HG03378 (cell line): ENCODE measurements around the gene FRY.
A peak's percentile ranks its signal among the peaks of the same experiment; 100 is the strongest.

Source experiments
- ATAC-seq: cut with Tn5 transposase; IDR thresholded peaks from one replicate; pipeline ENCODE4 v1.9.1; 2021; ENCODE audit warnings: mild to moderate bottlenecking, moderate library complexity; ENCODE audit not compliant: unreplicated experiment

FRY gene

DNA sequence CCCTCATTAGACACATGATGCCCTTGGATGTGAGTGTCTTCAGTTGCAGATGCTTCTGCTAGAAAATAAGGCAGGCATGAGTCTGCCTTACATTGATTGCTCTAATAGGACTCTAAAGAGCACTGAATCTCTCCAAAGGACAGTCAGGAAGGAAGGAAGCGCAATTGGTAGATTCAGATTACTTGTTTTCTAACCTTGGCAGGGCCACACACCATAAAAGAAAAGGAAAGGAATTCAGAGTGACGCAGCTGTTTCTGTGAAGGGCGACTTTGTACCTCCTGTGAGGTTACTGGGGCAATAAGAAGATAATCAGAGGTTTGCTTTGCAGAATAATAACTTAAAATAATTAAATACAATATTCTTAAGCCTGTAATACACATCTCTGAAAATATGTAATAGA lies 48.0 kb downstream of the FRY start:
- no peak for ATAC-seq

DNA sequence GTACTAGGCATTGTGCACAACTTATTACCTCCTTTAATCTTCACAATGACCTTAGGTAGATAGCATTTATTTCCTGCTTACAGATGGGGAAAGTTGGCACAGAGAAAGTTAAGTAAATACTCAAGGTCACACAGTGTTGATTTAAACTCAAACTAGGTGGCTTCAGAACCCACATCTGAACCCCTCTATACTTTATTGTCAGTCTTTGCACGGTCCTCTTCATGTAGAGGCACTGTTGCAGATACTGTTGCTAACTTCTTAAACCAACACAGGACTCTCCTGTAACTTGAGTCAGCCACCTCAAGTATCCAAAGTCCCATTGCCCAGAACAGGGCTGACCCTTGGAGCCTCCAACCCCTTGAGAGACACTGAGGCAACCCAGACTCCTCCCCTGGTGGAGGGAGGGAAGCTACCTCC lies 48.8 kb downstream of the FRY start:
- no peak for ATAC-seq

DNA sequence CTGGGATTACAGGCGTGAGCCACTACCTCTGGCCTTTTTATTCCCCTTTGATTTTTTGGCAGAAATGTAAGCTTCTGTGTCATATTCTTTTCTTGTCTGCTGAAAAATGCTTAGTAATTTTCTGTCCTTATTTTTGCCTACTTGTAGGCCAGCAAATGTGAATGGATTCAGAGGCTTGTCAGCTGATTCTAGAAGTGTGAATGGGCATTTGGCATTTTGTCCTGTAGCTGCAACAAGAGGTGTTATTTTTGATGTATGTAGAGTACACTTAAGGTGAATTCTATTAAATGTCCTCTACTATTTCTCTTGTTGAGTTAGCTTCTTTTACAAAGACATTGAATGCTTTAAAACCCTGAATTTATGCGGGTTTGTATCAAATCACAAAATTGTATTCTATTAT lies 50.0 kb downstream of the FRY start:
- ATAC-seq: no peak

DNA sequence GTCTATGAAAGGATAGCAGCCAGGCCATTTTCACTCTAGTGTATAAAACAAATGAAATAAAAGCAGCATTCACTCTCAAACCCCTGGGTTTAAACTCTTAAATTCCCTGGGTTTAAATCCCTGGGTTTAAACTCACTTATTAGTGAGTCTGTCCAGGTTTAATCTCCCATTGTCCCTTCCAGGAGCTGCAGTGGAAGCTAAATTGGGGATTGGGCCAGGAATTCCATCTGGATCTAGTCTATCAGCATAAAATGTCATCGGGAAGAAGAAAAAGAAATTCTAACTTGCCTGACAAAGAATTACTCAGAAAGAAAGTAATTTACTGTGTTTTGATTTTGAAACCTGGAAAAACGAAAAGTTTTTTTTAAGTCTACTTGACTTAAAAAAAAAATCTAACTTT lies 54.8 kb downstream of the FRY start:
- no peak for ATAC-seq

DNA sequence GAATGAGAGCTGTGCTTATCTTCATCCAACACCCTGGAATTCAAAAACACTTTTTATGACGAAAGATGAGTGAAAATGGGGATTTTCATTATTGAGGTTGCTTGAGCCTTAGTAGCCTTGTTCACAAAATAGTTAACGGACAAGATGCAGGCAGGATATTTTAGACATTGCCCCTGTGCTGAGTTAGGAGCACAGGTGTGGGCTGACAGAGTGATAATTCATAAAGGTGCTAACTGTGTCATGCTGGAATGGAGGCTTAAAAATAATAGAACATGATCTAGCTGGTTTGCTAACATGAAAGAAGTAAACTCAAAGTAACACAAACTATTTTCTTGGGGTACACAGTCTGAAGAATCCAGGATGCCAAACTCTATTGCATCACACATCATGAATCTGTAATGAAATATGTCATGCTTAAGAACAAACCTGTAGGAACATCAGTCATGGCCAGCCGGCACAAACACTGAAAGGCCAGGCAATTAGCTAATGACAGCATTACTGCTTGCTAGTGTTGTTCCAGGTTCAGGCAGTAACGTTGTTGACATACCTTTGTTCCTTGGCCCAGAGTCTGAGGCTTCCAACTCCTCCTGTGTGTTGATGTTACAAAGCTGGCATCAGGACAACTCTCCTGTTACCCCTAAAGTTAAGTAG lies 55.3 kb downstream of the FRY start:
- no peak for ATAC-seq

DNA sequence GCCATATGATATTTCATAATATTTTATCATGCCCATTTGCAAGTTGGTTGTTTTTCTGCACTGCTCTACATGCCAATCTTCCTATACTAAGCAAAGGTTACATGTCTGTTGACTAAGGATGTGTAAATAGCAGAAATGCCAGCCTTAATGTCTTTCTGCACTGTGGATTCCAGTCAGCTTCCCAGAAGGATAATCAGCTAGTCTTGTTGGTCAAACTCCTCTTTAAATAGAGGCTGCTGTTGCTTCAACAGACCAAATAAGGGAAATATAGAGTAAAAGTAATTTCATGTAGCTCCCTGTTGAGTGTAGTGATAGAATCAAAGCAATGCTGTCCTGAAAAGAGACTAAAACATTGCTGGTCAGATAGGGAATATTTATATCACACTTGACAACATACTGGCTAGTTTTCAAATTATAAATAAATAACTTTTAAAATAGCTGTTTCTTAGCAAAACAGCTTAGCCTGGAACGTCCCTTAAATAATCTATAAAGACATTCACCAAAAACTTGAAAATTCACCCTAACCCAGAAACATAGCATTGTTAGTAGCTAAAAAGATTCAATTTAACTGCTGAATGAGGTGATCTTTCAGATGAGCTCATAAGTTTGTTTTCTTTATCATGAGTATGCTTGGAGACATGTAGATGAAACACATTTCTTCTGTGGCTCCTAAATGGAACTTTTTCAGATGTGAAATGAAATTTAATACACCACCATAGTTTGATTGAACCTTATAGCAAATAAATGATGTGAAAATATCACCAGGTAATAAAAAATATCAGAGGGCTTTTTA lies 56.6 kb downstream of the FRY start:
- ATAC-seq: no peak

DNA sequence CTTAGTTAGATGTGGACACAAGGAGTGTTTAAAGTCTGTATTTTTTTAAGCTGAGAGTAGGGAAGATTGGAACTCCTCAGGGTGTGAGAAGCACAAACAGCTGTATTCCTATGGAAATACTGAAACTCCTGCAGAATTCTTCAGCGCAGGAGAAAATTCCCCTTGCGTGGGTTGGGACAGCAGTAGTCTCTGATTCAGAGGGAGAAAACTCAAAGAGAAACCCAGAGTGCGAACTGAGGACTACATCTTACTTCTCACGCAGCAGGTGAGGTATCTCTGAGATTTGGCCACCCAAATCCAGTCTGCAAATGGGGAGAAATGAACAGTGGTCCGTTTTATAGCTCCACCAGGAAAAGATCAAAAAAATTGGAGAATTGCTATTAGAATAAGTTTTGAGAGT lies 60.9 kb downstream of the FRY start:
- no peak for ATAC-seq

DNA sequence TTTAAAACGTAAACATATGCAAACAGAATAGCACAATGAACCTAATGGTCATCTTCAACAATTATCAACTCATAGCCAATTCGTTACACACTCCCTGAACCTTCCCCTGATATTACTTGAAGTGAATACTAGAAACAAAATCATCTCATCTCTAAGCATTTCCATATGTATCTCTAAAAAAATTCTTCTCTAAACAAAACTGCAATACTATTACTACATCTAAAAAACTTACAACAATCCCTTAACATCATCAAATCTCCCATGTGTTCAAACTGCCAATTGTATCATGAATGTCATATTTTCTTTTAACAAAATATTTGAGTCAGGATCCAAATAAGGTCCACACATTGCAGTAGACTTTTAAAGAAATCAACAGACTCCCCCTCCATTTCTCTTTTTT lies 61.4 kb downstream of the FRY start:
- ATAC-seq: no peak

DNA sequence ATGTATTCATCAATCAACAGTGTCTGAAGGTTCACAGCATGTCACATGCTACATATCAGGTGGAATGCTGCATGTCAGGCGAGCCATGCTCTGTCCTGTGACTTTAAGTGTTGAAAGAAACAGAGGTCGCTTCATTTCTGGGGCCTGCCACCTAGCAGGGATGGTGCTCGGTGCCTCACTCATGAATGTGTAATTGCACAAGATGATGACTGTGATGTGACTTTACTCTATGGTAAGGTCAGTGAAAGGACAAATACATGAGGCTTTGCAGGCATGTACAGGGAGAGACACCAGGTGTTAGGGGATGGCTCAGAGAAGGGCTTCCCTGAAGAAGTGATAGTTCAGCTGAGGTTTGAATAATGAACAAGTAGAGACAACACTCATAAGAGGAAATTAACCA lies 66.7 kb downstream of the FRY start:
- no peak for ATAC-seq

DNA sequence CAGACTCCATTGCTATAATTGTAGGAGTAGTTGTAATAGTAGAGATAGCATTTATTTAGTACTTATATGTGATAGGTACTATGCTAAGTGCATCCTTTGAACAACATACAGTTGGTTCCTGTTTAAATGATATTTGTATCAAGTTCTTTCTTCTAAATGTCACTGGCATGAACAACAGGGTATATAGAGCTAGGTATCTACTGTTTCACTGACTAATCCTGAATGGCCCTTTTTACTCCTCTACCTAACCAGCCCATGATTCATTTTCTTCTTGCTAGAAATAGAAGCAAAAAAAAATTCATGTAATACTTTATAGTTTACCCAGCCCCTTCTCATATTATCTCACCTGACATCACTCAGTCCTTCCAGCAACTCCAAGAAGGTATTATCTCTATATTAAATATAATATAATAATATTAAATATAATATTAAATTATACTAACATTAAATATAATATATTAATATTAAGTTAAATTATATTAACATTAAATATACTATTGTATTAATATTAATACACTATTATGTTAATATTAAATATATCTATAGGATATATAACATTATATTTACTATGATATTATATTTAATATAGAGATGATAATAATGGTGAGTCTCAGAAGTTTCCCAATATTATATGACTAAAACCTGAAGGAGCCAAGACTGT lies 74.2 kb downstream of the FRY start:
- no peak for ATAC-seq

DNA sequence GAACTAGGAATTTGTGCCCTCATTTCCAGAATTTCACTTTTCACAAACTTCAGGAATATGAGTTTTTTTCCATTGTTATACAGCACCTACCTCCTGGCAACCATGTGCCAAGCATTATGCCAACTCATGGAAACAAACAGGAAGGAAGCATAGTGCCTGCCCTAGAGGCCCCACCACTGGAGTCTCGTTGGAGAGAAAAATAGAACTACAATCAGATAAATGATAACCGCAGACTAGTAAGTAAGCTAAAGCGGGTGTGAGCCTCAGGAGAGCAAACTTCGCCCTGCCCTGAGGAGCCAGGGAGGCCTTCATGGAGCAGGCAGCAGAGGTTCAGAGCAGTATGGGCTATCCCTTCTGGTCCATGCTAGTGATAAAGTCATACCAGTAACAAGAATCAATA lies 75.9 kb downstream of the FRY start:
- no peak for ATAC-seq

DNA sequence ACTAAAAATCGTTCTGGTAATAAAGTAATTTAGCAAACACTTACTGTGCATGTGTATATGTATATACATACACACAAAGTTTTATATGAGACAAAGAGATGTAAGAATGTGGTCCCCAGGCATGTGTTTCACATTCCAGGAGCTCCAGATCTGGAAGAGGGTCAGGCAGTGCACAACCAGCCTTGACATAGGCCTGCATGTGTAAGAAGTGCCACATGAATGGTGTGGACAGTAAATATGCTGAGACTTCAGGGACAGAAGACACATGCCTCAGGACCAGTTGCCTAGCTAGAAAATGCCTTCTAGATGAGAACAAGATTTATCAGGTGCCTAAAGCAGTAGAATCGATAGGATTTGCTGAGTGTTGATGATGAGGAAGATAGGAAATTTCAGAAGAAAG lies 76.4 kb downstream of the FRY start:
- ATAC-seq: no peak

DNA sequence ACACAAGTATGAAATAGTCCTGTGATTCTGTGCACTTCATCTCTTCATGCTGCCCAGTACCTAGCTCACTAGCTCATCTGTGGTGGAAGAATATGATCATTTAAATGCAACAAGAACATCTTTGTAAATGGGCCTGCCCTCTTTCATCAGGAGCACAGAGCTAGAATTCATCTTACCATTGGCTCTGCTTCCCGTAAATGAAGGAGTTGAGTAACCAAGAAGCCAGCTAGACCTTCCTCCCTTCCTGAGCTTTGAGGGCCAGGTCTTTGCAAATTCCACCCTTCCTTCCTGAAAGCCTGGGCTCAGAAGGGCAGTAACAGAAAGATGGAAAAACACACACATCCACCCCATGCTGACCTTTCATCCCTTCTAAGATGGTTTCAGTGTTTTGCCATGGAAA lies 82.0 kb downstream of the FRY start:
- ATAC-seq: no peak

DNA sequence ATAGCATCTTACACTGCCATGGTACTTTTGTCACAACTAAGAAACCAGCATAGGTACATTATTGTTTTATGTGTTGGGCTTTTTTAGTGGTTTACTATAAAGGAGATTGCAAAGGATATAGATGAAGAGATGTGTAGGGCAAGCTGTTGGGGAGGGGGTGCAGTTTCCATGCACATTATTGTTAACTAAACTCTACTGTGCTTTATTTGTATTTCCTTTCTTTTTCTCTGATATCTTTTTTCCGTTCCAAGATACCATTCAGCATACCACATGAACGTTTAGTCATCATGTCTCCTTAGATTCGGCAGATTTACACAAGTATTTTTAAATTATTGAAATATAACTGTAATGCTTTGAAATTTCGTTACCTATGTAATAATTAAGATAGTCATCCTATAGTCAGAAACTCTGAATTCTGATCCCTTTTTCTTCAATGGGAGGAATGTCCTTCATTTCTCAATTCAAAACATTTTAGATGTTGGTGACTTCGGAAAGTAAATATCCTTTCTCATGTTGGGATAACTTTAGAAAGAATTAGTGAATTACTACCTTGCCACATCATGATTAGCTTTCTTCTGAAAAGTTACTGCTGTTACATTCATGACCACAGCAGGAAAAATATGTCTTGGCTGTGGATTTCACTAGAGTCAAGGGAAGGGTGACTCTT lies 82.8 kb downstream of the FRY start:
- ATAC-seq: no peak

DNA sequence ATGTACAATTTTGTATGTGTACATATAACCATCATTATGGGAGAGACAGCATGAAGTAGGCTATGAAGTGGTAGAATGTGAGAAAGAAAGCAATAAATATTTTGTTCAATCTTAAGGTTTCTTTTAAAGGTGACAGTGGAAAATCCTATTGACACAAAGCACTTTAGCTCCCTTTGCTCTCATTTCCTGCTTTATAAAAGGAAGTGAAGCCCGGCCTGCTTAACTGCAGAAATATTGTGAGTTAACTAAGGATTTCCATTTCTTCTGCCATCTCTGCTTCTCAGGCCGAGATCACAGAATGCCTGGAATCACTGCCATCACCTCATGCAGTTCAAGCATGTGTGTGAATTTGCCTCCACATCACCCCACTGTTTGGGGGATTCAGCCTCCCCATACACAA lies 83.5 kb downstream of the FRY start:
- ATAC-seq: no peak

DNA sequence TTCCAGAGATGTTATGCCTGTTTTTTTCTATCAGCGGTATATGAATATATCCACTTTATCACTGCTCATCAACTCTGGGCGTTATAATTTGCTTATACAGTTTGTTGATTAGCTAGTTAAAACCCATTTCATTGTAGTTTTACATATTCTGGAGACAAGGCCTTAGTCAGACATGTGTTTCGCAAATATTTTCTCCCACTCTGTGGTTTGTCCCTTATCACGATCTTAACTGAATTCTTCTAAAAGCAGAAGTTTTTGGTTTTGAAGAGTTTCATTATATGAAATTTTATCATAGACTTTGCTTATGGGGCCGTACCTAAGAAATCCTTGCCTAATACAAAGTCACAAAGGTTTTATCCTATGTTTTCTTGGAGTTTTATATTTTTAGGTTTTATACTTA lies 84.6 kb downstream of the FRY start:
- ATAC-seq: peak; percentile 65

DNA sequence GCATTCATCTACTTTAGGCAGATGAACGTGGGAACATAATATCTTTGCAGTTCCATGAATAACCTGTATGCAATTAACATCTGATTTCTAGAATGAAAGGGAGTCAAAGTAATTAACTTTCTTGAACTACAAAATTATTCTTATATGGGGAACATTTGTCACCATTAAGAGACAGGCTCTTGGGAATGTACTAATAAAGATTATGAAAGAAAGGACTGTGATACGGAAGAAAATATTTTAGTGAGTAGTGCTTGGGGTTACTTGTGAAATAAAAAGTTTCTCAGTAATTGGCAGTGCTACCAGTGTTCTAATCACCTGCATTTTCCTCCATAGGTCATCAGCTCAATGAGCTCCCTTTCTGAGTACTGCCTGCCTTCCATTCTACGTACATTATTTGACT lies 85.4 kb downstream of the FRY start:
- no peak for ATAC-seq

DNA sequence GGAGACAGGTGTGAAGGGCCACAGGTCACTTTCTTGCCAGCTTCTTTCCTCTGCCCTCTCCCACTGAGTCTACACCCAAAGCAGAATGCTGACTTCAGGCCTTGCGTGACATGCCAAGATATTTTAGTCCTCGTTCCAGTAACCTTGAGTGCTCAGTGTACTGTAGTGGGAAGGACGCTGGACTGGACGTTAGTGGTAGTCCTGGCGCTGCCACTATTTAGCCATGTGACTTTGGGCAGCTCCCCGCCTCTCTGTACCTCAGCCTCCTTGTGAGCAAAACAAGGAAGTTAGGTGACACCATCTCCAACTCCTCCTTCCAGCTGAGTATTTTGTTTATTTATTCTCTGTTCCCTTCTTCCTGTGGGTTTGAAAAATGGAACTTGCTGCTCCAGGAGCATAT lies 86.1 kb downstream of the FRY start:
- ATAC-seq: no peak

DNA sequence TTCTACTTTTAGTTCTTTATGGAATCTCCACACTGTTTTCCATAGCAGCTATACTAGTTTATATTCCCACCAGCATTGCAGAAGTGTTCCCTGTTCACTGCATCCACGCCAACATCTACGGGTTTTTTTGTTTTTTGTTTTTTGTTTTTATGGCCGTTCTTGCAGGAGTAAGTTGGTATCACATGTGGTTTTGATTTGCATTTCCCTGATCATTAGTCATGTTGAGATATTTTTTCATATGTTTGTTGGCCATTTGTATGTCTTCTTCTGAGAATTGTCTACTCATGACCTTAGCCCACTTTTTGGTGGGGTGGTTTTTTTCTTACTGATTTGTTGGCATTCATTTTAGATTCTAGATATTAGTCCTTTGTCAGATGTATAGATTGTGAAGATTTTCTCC lies 89.7 kb downstream of the FRY start:
- no peak for ATAC-seq

DNA sequence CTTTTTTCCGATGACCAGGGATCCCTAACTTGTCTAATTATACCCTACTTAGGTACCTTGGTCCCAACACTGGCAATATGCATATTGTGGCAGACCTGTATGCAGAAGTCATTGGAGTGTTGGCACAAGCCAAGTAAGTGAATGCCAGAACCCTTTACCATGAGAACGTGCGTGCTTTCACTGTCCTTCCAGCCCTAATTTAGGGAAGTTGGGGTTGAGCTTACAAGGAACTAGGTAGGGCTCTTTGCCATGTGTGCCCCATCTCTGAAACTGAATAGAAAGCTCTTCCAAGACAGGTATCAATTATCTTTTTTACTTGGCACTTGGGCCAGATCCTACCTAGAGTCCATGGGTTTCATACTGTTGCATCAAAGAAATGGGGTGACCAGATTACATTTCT lies 93.2 kb downstream of the FRY start:
- no peak for ATAC-seq

DNA sequence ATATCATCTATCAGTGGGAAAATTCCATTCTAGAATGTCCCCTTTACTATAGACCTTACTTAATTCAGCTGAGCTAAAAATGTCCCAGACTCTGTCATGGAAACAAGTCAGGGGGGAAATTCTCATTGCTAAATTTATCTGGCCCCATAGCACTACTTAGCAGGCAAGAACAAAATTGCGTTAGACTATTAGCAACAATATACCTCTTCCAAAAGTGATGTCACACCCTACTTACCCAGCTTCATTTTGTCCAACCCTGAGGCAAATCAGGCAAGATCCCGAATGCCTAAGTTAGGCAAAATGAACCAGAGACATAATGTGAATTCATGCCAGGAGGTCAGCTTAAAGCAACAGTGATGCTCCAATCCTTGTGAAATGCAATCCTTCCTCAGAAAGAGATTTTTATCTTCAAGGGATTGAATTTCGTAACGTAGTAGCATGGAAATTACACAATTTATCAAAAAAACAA lies 93.7 kb downstream of the FRY start:
- ATAC-seq: no peak

DNA sequence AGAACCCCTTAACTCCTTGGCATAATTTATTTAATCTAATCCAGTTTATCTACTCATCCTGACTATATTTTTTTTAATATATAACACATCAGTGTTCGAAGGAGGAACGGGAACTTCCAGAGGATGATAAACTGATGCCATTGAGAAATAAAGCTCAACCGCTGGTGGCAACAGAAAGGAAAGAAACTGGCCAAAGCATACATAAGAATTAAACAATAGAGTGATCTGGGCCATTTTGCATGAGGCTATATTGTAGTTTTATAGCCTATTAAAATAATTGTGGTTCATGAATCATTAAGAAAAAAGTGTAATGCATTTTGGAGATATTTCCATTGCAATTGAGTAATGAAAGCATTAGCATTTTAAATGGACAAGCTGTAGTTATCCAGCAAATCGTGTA lies 94.2 kb downstream of the FRY start:
- ATAC-seq: no peak
